AG04450 (cell line): ENCODE measurements around the gene CLTB. TPM values are rescaled to one million over a fixed set of nuclear protein-coding genes. Genes with fewer than 3 reads are reported as not detected.

Experiments used
- CTCF ChIA-PET: fragments of 300-600, 350-600 bp; formaldehyde crosslinking; extraction: SDS; loops from one replicate; lab custom pipeline; 2022; ENCODE audit warnings: antibody characterized with exemption, inconsistent platforms; lab: Charles Lee
- POLR2A ChIA-PET: fragments of 350-600 bp; formaldehyde crosslinking; extraction: SDS; loops from one replicate; lab custom pipeline; 2021; ENCODE audit warnings: antibody characterized with exemption, inconsistent platforms; lab: Yijun Ruan, JAX
- DNase-seq: peaks from one replicate; pipeline ENCODE4 v3.0.0-alpha.2; 2011; ENCODE audit warnings: low read depth, low spot score
- H3K27ac ChIP-seq: one replicate; pipeline ENCODE4 v1.5.1; 2012; ENCODE audit warnings: low read depth, low read length, control low read depth
- H3K27me3 ChIP-seq: one replicate; pipeline ENCODE4 v1.6.0; 2012; ENCODE audit warnings: low read length; ENCODE audit not compliant: control insufficient read depth, insufficient read depth
- H3K4me3 ChIP-seq: 2 replicates; pipeline ENCODE4 v1.5.1; 2011; ENCODE audit warnings: mild to moderate bottlenecking, low read depth, low read length, control low read depth
- H3K9me3 ChIP-seq: 2 replicates; pipeline ENCODE4 v1.5.1; 2012; ENCODE audit warnings: low read length; ENCODE audit not compliant: control insufficient read depth, insufficient read depth
- polyA plus RNA-seq: library from polyadenylated mRNA; depleted of rRNA; stranded (reverse); fragments of >200 nt; gene quantifications from 2 replicates; pipeline ENCODE4 v1.2.3, GENCODE V29; 2011
- TF ChIP-seq, protein P1 (sequence below): IDR thresholded peaks from 2 replicates; pipeline ENCODE4 v1.5.1; 2011; ENCODE audit warnings: low read depth, low read length, control low read depth, inconsistent platforms

CLTB gene
- polyA plus RNA-seq, 1 experiment, result 66.2 TPM

DNA sequence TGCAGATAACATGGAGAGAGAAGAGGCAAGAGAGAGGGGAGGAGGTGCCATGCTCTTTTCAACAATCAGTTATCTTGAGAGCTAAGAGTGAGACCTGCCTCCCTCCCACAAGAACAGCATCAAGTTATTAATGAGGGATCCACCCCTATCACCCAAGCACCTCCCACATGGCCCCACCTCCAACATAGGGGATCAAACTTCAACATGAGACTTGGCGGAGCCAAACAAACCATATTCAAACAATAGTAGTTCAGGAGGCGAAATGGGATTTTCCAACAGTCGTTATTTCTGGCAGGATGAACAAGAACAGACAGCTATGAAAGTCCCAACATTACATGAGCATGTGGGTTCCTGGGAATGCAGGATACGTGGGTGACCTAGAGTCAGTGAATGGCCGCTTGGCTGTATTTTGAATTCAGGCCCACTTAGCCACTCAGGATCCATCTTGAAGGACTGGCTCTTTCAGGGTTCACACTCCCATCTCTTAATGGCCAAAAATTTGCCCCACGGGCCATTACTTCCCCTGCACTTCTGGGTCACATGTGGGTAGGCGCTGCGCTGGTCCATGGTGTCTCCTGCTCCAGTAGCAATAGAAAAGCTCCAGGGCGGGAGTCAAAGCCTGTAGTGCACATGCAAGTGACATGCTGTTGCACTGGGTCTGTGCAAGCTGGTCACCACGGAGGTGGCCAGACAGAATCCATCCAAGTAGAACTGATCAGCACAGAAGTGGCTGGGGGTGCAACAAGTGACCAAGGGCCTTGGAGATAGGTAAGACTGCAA is 24.8 kb upstream of the CLTB start:
- ChIA-PET CTCF (no interaction called here), POLR2A (interaction anchor here (0.6 kb wide), 1 partner anchor 24 kb away, joined by 13 read pairs; no protein-coding TSS in a partner anchor)
- H3K4me3 ChIP-seq, result no peak overlapping the region
- TF ChIP-seq, protein P1, sequence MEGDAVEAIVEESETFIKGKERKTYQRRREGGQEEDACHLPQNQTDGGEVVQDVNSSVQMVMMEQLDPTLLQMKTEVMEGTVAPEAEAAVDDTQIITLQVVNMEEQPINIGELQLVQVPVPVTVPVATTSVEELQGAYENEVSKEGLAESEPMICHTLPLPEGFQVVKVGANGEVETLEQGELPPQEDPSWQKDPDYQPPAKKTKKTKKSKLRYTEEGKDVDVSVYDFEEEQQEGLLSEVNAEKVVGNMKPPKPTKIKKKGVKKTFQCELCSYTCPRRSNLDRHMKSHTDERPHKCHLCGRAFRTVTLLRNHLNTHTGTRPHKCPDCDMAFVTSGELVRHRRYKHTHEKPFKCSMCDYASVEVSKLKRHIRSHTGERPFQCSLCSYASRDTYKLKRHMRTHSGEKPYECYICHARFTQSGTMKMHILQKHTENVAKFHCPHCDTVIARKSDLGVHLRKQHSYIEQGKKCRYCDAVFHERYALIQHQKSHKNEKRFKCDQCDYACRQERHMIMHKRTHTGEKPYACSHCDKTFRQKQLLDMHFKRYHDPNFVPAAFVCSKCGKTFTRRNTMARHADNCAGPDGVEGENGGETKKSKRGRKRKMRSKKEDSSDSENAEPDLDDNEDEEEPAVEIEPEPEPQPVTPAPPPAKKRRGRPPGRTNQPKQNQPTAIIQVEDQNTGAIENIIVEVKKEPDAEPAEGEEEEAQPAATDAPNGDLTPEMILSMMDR, result no peak
- H3K27ac ChIP-seq, result no peak overlapping the region
- no peaks in the 10 kb centered on the region for H3K27me3 ChIP-seq
- no peak for DNase-seq
- H3K9me3 ChIP-seq, result no peaks in the 10 kb centered on the region

DNA sequence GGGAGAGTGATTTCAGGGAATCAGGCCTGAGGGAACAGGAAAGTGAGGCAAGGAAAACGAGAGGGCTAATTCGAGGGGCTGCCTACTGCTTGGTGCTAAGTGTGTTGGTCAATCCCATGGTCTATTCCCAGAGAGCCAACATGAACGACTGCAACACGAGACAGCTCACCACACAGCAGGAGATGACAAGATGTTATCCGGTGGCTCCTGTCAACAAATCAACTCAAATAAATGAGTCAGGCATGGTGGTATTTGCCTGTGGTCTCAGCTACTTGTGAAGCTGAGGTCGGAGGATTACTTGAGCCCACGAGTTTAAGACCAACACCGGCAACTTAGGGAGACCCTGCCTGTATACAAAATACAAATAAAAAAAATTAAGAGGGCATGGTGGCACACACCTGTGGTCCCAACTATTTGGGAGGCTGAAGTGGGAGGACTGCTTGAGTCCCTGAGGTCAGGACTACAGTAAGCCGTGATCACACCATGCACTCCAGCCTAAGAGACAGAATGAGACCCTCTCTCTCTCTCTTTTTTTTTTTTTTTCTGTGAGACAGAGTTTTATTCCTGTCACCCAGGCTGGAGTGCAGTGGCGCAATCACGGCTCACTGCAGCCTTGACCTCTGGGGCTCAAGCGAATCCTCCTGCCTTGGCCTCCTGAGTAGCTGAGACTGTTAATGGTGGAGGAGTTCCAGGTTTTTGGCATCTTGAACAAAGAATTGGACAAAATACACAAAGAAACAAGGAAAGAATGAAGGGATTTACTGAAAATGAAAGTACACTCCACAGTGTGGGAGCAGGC is 22.8 kb upstream of the CLTB start:
- ChIA-PET POLR2A (interaction anchor here (0.7 kb wide), 1 partner anchor 176 kb away, joined by 3 read pairs; no protein-coding TSS in a partner anchor), CTCF (interaction anchor here (0.6 to 3.9 kb wide), 4 partner anchors 8 to 681 kb away, joined by 3 to 30 read pairs (median 4); partner anchors contain the start of gene FAF2)
- no peak for DNase-seq
- Histone ChIP-seq H3K4me3 (no peak overlapping the region), H3K9me3 (no peaks in the 10 kb centered on the region), H3K27me3 (no peaks in the 10 kb centered on the region), H3K27ac (no peak overlapping the region)
- TF ChIP-seq, protein P1, result no peak

DNA sequence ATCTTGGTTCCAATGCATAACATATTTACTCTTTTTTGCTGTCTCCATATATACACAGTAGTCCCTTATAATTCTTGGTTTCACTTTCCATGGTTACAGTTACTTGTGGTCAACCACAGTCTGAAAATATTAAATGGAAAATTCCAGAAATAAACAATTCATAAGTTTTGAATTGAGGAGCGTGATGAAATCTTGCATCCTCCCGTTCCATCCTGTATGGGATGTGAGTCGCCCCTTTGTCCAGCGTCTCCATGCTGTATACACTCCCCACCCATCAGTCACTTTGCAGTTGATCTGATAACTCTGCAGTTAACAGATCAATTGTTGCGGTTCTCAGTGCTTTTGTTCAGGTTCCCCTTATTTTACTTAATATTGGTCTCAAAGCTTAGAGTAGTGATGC is 20.3 kb upstream of the CLTB start:
- DNase-seq, result no peak
- H3K4me3 ChIP-seq, result no peak overlapping the region
- TF ChIP-seq, protein P1, result no peak
- H3K27ac ChIP-seq, result no peak overlapping the region
- H3K9me3 ChIP-seq, result no peaks in the 10 kb centered on the region
- ChIA-PET POLR2A (no interaction called here), CTCF (interaction anchor here (0.6 to 3.9 kb wide), 2 partner anchors 10 to 23 kb away, joined by 3 to 30 read pairs; partner anchors contain the start of gene FAF2)
- no peaks in the 10 kb centered on the region for H3K27me3 ChIP-seq

DNA sequence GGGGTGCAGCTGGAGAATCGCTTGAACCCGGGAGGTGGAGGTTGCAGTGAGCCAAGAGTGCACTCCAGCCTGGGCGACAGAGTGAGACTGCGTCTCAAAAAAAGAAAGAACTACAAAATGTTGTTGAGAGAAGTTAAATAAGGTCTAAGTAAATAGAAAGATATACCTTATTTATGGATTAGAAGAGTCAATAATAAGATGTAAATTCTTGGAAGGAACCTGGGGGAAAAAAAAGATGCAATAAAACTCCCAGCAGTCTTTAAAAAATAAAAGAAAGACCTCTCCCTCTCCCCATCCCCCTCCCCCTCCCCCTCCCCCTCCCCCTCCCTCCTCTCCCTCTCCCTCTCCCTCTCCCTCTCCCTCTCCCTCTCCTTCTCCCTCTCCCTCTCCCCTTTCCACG is 16.4 kb upstream of the CLTB start:
- TF ChIP-seq, protein P1, result no peak
- no peak for DNase-seq
- POLR2A ChIA-PET, result interaction anchor here (0.7 kb wide), 1 partner anchor 132 kb away, joined by 4 read pairs; no protein-coding TSS in a partner anchor
- H3K9me3 ChIP-seq, result no peaks in the 10 kb centered on the region
- CTCF ChIA-PET, result no interaction called here
- H3K27ac ChIP-seq, result no peak overlapping the region
- no peaks in the 10 kb centered on the region for H3K27me3 ChIP-seq
- H3K4me3 ChIP-seq, result no peak overlapping the region
